ENCODE data around the gene CIDEB.

The CIDEB gene

GRCh38 chr14:24264298-24264697, 43.5 kb downstream of the CIDEB start:
- Histone ChIP-seq H3K36me3 (ENCODE audit: insufficient read depth, low read length) (no peaks in the 10 kb centered on the region), H3K4me1 (ENCODE audit: control insufficient read depth, insufficient read depth, low read length, unreplicated experiment) (peaks cover 3% of the 10 kb centered on the region), H3K27ac (ENCODE audit: low read depth, low read length) (no peak overlapping the region), H3K79me2 (ENCODE audit: control insufficient read depth, insufficient read depth, low read length, unreplicated experiment) (no peaks in the 10 kb centered on the region), H3K27me3 (ENCODE audit: insufficient read depth, low read length) (no peaks in the 10 kb centered on the region), H3K4me3 (ENCODE audit: low read depth, low read length) (no peak overlapping the region), H2AFZ (ENCODE audit: low read length, unreplicated experiment) (no peak overlapping the region)

DNA sequence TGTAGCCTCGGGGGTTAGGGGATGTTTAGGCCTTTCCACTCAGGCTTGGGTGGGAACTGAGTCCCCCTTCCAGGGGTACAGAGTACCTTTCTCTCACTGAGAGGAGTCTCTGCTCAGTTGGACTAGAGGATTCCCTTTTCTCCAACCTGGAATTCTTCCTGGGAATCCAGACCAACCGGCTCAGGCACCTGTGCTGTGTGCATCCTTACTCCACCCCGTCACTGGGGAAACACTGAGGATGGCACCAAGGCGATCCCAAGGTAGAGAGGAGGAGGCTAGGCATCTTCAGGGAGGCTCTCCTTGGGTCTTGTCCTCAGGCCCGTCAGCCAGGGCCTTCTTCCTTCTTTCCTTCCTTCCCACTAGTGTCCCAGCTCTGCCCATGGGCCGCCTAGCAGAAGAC, 43.9 kb downstream of the CIDEB start:
- H3K27ac ChIP-seq (ENCODE audit: low read depth, low read length) = no peak overlapping the region
- H3K4me3 ChIP-seq (ENCODE audit: low read depth, low read length) = no peak overlapping the region
- no peak overlapping the region for H2AFZ ChIP-seq (ENCODE audit: low read length, unreplicated experiment)
- no peaks in the 10 kb centered on the region for H3K79me2 ChIP-seq (ENCODE audit: control insufficient read depth, insufficient read depth, low read length, unreplicated experiment)
- no peaks in the 10 kb centered on the region for H3K27me3 ChIP-seq (ENCODE audit: insufficient read depth, low read length)
- no peaks in the 10 kb centered on the region for H3K36me3 ChIP-seq (ENCODE audit: insufficient read depth, low read length)
- H3K4me1 ChIP-seq (ENCODE audit: control insufficient read depth, insufficient read depth, low read length, unreplicated experiment) = peaks cover 8% of the 10 kb centered on the region

DNA sequence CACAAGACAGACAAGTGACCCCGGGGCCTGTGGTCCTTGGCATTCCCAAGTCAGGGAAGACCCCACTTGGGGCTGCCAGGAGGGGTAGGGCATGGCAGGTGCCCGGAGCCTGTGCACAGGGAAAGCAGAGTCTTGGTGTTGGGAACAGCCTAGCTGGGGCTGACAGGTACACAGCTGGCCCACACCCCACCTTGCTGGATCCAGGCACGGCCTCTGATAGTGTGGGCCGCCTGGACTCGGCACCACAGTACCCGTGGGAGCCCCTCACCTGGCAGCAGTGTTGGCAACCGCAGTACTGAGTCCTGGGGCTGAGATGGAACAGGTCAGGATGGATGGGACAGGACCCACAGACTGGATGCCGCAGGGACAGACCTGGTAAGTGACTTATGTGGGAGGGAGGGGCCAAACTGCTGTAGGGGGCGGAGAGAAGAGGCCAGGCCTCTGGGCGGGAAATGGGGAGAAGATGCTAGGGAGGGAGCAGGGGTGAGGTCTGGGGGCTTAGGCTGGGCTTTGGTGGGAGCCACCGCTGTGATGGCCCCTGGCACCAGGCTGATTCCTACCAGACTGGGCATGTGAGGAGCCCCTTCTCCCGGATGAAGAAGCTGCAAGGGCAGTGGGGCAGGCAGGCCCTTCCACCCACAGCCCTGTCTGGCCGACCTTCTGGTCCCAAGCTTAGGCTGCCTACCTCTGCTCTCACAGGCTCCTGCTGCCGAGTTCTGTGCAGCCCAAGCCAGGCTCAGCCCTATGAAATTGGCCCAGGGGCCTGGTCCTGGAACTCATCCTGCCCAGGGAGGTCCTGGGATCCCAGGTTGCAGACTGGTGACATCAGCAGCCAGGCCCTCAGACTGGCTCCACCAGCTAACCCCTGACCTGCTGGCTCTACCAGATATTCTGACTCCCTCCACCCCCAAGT, 44.7 kb downstream of the CIDEB start, which contains the start of gene TGM1:
TSS of gene TGM1 (minus strand) at position 357 of the 913 bp plus-strand sequence. CDS start 825 bp downstream, outside the sequence.
- Histone ChIP-seq H3K27ac (ENCODE audit: low read depth, low read length) (no peak within 1 kb of the TSS), H3K79me2 (ENCODE audit: control insufficient read depth, insufficient read depth, low read length, unreplicated experiment) (no peaks in the 10 kb centered on the region), H3K4me3 (ENCODE audit: low read depth, low read length) (no peak within 1 kb of the TSS), H3K27me3 (ENCODE audit: insufficient read depth, low read length) (no peaks in the 10 kb centered on the region), H2AFZ (ENCODE audit: low read length, unreplicated experiment) (no peak within 1 kb of the TSS), H3K4me1 (ENCODE audit: control insufficient read depth, insufficient read depth, low read length, unreplicated experiment) (peaks cover 8% of the 10 kb centered on the region), H3K36me3 (ENCODE audit: insufficient read depth, low read length) (no peaks in the 10 kb centered on the region)

GRCh38 chr14:24261969-24262327, 45.8 kb downstream of the CIDEB start:
- no peak overlapping the region for H3K27ac ChIP-seq (ENCODE audit: low read depth, low read length)
- H3K79me2 ChIP-seq (ENCODE audit: control insufficient read depth, insufficient read depth, low read length, unreplicated experiment) = no peaks in the 10 kb centered on the region
- no peak overlapping the region for H2AFZ ChIP-seq (ENCODE audit: low read length, unreplicated experiment)
- H3K4me1 ChIP-seq (ENCODE audit: control insufficient read depth, insufficient read depth, low read length, unreplicated experiment) = peaks cover 8% of the 10 kb centered on the region
- H3K27me3 ChIP-seq (ENCODE audit: insufficient read depth, low read length) = no peaks in the 10 kb centered on the region
- no peak overlapping the region for H3K4me3 ChIP-seq (ENCODE audit: low read depth, low read length)
- no peaks in the 10 kb centered on the region for H3K36me3 ChIP-seq (ENCODE audit: insufficient read depth, low read length)

DNA sequence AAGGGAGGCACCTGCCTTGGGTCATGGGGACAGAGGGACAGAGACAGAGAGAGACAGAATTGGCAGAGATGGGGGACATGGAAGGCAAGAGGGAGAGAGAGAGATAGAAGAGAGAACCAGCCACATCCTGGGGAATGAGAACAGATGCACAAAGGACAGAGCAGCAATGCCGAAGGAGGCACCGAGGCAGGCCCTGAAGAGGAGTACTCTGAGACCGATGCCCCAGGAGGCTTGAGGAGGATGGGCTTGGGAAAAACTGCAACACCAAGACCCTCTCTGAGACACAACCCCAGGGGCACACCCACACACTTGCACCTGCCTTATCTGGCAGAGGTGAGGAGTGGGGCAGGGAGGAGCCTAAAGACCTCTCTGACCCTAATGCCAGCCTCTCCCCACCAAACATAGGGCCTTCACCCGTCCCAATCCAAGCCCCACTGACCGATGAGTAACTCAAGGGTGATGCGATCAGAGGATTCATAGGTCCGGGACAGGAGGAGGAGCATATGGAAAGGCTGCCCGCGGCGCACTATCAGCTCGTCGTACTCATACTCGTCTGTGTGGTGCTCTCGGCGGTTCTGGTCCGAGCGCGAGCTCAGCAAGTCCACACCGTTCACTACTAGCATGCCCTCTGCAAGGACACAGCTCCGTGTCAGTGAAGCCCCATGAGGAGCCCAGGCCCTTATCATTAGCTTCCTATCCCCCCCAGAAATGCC, 46.4 kb downstream of the CIDEB start:
- Histone ChIP-seq H3K36me3 (ENCODE audit: insufficient read depth, low read length) (no peaks in the 10 kb centered on the region), H3K4me3 (ENCODE audit: low read depth, low read length) (no peak overlapping the region), H3K27me3 (ENCODE audit: insufficient read depth, low read length) (no peaks in the 10 kb centered on the region), H3K27ac (ENCODE audit: low read depth, low read length) (no peak overlapping the region), H3K79me2 (ENCODE audit: control insufficient read depth, insufficient read depth, low read length, unreplicated experiment) (no peaks in the 10 kb centered on the region), H2AFZ (ENCODE audit: low read length, unreplicated experiment) (no peak overlapping the region), H3K4me1 (ENCODE audit: control insufficient read depth, insufficient read depth, low read length, unreplicated experiment) (peaks cover 8% of the 10 kb centered on the region)

GRCh38 chr14:24260780-24261157, 47.0 kb downstream of the CIDEB start:
- Histone ChIP-seq H3K4me1 (ENCODE audit: control insufficient read depth, insufficient read depth, low read length, unreplicated experiment) (peaks cover 8% of the 10 kb centered on the region), H2AFZ (ENCODE audit: low read length, unreplicated experiment) (no peak overlapping the region), H3K36me3 (ENCODE audit: insufficient read depth, low read length) (no peaks in the 10 kb centered on the region), H3K4me3 (ENCODE audit: low read depth, low read length) (no peak overlapping the region), H3K27ac (ENCODE audit: low read depth, low read length) (no peak overlapping the region), H3K27me3 (ENCODE audit: insufficient read depth, low read length) (no peaks in the 10 kb centered on the region), H3K79me2 (ENCODE audit: control insufficient read depth, insufficient read depth, low read length, unreplicated experiment) (no peaks in the 10 kb centered on the region)

GRCh38 chr14:24260026-24260779, 47.6 kb downstream of the CIDEB start:
- no peak overlapping the region for H2AFZ ChIP-seq (ENCODE audit: low read length, unreplicated experiment)
- no peak overlapping the region for H3K4me3 ChIP-seq (ENCODE audit: low read depth, low read length)

DNA sequence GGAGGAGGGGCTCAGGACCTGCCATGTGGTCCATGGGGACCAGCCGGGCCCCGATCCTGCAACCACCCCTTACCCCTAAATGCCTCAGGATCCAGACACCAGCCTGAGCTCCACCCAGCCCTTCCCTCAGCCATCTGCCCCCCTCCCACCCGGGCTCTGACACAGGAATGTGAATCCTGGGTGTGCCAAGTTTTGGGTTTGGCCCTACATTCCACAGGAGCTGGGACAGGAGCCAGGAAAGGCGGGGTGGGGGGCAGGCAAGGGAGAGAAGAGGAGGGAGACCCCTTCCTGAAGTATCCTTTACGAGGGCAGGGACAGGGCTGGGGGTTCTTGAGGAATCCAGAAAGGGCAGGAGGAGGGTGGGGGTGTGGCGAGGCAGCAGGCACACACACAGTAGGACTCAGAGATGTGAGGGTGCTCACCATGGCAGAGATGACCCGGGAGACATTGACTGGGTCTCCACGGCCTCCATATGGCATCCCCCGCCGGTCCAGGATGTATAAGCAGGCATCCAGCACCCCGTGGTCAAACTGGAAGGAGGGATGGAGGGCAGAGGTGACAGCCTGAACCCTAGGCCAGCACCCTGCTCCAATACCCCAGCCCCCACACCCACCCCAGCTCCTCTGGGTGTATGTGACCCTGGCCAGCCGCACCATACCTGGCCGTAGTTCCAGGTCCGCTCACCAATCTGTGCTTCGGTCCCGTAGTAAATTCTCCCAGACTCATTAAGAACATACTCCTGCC, 48.3 kb downstream of the CIDEB start:
- Histone ChIP-seq H3K79me2 (ENCODE audit: control insufficient read depth, insufficient read depth, low read length, unreplicated experiment) (no peaks in the 10 kb centered on the region), H3K27me3 (ENCODE audit: insufficient read depth, low read length) (no peaks in the 10 kb centered on the region), H2AFZ (ENCODE audit: low read length, unreplicated experiment) (no peak overlapping the region), H3K27ac (ENCODE audit: low read depth, low read length) (no peak overlapping the region), H3K4me1 (ENCODE audit: control insufficient read depth, insufficient read depth, low read length, unreplicated experiment) (peaks cover 8% of the 10 kb centered on the region), H3K4me3 (ENCODE audit: low read depth, low read length) (no peak overlapping the region), H3K36me3 (ENCODE audit: insufficient read depth, low read length) (no peaks in the 10 kb centered on the region)

More at GRCh38 chr14:24260026-24260779, 47.6 kb downstream of the CIDEB start:
- Histone ChIP-seq H3K36me3 (ENCODE audit: insufficient read depth, low read length) (no peaks in the 10 kb centered on the region), H3K4me1 (ENCODE audit: control insufficient read depth, insufficient read depth, low read length, unreplicated experiment) (peaks cover 8% of the 10 kb centered on the region), H3K27ac (ENCODE audit: low read depth, low read length) (no peak overlapping the region), H3K79me2 (ENCODE audit: control insufficient read depth, insufficient read depth, low read length, unreplicated experiment) (no peaks in the 10 kb centered on the region), H3K27me3 (ENCODE audit: insufficient read depth, low read length) (no peaks in the 10 kb centered on the region)

- Histone ChIP-seq H3K79me2 (ENCODE audit: control insufficient read depth, insufficient read depth, low read length, unreplicated experiment) (no peaks in the 10 kb centered on the region), H2AFZ (ENCODE audit: low read length, unreplicated experiment) (no peak overlapping the region), H3K27ac (ENCODE audit: low read depth, low read length) (no peak overlapping the region), H3K27me3 (ENCODE audit: insufficient read depth, low read length) (no peaks in the 10 kb centered on the region), H3K4me3 (ENCODE audit: low read depth, low read length) (no peak overlapping the region), H3K36me3 (ENCODE audit: insufficient read depth, low read length) (no peaks in the 10 kb centered on the region), H3K4me1 (ENCODE audit: control insufficient read depth, insufficient read depth, low read length, unreplicated experiment) (peaks cover 8% of the 10 kb centered on the region)
Measured at GRCh38 chr14:24258548-24259265, 49.1 kb downstream of the CIDEB start.
